HG03045 (cell line): ENCODE results near the gene TDG.

Source experiments
- ATAC-seq: cut with Tn5 transposase; IDR thresholded peaks from one replicate; pipeline ENCODE4 v1.9.1; 2021; ENCODE audit warnings: mild to moderate bottlenecking, moderate library complexity; ENCODE audit not compliant: unreplicated experiment

The TDG gene

DNA sequence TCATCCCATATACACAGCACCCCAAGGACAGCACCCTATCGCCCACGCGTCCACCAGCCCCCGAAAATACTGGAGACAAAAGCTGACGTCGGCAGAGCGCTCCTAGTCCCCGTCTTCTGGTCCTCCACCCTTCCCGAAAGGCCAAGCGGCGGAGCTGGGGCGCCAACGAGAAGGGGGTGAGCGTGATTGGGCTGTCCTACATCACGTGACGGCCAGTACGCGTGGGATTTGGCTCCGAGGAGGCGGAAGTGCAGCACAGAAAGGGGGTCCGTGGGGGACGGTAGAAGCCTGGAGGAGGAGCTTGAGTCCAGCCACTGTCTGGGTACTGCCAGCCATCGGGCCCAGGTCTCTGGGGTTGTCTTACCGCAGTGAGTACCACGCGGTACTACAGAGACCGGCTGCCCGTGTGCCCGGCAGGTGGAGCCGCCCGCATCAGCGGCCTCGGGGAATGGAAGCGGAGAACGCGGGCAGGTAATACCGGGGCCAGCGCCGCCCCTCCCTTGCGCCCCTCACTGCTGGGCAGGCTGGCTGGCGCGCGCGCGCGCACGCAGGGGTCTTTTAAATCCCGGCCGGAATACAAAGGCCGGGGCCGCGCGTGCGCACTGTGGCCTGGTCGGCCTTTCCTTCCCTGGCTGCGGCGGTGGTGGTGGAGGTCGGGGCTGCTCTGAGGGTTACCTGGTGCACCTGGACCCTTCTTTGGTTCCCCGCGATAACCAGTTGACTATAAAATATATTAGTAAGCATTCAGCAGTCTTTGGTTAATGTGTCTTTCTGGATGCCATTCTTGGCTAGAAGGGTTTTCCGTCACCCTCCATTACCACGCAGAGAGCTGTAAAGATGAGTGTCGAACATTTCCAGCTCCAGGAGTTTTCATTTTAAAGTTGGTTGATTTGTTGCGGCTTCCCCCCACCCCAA, at the start of gene TDG:
TDG (plus strand) TSS at position 283 of the 915 bp plus-strand sequence; CDS start at position 449, 166 bp downstream.
- ATAC-seq: peak; percentile 93

DNA sequence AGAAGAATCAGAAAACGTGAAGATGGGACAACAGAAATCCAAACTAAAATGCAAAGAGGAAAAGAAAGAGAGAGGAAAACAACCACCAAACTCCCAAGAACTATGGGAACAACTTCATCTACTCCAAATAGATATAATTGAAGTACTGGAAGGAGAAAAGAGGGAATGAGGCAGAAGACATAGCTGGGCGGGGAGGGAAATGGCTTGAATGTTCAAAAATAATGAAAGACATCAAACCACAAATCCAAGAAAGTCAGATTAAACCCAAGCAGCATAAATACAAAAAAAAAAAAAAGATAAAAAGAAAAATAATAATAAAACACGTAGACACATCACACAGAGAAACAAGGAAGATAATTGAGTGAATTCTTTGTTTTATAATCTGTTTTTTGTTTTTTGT, 47.8 kb upstream of the TDG start:
- ATAC-seq: no peak

DNA sequence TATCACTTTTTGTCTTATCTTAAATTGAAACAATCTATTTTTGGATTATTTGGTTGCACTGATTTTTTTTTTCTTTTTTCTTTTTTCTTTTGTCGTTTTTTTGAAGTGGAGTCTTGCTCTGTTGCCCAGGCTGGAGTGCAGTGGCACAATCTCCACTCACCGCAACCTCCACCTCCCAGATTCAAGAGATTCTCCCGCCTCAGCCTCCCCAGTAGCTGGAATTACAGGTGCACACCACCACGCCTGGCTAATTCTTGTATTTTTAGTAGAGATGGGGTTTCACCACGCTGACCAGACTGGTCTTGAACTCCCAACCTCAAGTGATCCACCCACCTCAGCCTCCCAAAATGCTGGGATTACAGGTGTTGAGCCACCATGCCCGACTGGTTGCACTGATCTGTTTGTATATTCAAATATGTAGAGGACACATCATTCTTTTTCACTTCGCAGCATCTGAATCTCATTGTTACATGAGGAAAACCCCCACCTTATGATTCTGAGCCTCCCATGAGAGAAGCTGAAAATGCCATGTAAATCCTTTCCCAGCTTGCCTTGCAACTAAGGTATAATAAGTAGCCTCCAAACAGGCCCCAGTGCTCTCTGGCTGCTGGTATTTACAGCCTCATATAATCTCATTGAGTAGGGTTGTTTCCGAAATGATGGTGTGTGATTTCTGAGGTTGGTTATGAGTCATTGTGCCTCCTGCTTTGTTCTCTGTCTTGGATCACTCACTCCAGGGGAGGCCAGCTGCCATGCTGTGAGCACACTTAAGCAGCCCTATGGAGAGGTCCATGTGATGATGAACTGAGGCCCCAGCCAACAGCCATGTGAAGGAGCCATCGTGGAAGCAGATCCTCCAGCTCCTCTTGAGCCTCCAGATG, 40.7 kb upstream of the TDG start:
- ATAC-seq: peak; percentile 36

DNA sequence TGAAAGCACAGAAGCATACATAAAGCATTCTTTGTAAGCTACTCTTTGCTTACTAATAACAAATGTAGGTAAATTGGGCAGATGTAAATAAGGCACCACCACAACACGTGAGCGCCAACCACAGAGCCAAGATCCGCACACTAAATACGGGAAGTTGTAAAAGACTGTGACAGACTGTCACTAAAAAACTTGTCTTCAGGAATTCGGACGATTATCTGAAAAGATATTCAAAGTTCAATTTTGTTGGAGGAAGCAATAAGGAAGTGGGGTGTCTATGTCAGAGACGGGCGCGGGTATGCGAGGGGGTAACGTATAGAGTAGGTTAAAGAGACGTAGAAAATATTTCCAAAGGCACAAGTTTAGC, 37.0 kb upstream of the TDG start:
- ATAC-seq: peak; percentile 7

DNA sequence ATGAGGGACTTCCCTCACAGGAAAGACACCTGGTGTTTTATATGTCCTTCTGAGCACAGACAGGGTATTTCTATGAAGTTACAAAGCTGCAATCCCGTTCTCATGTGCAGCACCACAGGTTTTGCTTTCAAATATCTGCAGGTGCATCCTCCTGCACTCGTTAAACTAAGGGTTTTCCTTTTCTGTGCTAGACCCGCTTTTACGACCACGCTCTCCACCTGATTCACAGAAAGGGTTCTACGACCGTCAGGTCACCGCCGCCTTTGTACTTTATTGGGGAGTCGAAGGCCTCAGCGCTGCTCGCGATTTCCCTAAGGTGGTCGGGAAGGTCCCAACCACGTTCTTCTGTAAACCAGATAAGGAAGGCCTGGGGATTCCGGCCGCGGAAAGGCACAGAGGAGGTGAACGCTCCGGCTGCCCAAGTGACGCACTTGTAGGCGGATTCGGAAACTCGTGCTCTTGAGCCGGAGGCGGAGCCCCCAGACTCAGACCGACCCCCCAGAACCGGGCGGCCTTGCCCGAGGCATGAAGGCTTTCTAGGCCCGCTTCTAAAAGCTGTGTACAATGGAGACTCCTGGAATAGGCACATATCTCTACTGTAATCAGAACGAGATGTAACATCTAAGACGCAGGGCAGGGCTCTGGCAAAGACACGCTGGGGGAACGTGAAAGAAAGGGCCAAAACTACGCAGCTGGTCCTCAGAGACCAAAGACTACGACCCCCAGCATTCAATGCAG, 36.5 kb upstream of the TDG start:
- peak; percentile 17 for ATAC-seq

DNA sequence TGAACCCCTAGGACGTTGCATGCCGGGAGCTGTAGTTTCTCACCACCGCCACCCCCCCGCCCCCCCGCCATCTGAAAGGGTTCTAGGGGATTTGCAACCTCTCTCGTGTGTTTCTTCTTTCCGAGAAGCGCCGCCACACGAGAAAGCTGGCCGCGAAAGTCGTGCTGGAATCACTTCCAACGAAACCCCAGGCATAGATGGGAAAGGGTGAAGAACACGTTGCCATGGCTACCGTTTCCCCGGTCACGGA, 36.0 kb upstream of the TDG start:
- ATAC-seq: no peak

DNA sequence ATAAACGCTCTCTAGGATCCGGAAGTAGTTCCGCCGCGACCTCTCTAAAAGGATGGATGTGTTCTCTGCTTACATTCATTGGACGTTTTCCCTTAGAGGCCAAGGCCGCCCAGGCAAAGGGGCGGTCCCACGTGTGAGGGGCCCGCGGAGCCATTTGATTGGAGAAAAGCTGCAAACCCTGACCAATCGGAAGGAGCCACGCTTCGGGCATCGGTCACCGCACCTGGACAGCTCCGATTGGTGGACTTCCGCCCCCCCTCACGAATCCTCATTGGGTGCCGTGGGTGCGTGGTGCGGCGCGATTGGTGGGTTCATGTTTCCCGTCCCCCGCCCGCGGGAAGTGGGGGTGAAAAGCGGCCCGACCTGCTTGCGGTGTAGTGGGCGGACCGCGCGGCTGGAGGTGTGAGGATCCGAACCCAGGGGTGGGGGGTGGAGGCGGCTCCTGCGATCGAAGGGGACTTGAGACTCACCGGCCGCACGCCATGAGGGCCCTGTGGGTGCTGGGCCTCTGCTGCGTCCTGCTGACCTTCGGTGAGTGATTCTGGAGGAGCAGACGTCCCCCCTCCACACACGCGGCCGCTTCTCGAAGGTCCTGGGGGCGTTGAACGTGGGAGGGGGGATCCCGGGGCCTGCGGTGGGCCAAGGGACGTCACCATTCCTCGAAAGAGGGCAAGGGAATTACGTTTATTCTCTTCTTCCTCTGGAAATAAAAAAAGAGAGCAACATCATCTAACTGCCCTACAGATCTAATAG, 35.5 kb upstream of the TDG start, which contains the start of gene HSP90B1:
HSP90B1 (plus strand) TSS at position 377 of the 753 bp plus-strand sequence; CDS start at position 483, 106 bp downstream.
- ATAC-seq: peak; percentile 72

DNA sequence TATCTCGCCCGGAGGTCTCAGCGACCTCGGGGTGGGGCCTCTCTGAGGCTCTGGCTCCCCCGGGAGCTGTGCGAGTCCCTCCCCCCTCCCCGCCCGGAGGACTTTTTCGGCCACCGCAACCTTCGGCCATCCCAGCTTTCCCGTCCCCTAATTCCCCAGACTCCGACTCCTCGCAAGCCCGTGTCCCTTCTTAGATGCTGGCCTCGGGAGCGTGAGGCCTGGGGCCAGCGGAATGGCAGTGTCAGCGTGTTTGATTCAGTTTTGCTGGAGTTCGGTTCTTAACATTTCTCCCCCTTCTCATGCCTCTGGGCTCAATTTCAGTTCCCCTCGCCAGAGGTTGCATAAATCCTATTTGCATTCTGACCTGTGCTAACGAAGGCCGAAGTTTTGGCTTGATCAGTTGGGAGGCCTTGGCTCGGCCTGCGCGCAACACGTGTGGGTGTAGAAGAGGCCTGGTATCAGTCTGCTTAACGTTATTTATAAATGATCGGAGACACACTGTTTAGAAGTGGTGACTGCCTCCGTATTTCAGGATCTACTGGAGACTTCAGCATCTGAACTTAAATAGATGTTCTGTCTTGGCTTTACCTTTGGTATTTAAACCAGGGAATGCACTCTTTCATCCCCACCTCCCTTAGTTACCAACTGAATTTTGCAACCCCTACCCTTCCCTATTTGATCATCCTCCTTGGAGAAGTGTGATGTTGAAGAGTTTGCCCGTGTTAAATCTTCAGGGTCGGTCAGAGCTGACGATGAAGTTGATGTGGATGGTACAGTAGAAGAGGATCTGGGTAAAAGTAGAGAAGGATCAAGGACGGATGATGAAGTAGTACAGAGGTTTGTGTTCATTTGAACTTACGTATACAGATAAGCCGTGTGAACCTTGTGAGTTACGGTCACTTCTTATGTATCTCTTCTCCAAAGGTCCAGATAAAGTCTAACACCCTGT, 34.6 kb upstream of the TDG start:
- ATAC-seq: no peak

DNA sequence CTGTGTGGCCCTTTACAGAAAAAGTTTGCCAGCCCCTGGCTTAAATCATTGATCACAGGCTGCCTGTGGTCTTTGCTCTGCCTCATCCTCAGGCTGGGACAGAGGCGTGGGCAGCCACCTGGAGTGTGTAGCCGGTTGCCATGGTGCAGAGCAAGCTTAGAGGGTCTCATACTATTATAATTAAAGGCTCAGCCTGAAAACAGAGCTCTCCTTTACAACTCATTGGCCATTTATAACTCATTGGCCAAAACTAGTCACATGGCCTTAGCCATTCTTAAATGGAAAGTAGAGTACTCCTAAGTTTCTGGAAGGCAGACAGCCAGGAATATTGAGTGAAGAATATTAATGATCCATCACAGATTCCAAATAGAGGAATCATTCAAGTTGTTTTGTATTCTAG, 32.4 kb upstream of the TDG start:
- ATAC-seq: no peak

DNA sequence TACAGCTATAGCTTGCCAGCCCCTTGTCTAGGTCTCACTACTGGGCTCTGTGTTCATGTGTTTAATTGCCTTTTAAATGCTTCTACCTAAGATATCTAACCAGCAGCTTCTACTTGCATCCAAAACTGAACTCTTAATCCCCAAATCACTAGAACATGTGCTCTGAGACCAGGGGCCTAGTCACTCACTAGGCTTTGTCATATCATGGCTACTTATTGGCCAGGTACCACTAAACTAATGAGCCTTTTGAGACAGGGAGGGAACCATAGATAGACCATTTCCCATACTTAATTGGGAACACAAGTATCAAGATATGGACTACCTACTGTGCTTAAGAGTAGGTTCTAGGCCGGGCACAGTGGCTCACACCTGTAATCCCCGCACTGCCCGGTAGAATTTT, 29.0 kb upstream of the TDG start:
- ATAC-seq: no peak

DNA sequence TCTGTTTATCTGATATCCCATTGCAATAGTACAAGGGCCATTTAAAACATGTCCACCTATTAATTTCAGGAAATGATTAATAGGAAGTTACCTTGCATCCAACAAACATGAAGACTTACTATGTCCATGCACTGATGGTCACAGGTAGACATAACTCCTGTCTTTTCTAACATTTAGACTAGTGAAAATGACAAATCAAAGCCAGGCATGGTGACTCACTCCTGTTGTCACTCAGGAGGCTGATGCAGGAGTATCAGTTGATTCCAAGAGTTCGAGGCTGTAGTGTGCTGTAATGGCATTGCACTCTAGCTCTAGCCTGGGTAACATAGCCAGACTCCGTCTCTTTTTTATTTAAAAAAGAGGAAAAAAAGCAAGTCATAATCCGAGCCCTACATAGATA, 20.7 kb upstream of the TDG start:
- no peak for ATAC-seq

DNA sequence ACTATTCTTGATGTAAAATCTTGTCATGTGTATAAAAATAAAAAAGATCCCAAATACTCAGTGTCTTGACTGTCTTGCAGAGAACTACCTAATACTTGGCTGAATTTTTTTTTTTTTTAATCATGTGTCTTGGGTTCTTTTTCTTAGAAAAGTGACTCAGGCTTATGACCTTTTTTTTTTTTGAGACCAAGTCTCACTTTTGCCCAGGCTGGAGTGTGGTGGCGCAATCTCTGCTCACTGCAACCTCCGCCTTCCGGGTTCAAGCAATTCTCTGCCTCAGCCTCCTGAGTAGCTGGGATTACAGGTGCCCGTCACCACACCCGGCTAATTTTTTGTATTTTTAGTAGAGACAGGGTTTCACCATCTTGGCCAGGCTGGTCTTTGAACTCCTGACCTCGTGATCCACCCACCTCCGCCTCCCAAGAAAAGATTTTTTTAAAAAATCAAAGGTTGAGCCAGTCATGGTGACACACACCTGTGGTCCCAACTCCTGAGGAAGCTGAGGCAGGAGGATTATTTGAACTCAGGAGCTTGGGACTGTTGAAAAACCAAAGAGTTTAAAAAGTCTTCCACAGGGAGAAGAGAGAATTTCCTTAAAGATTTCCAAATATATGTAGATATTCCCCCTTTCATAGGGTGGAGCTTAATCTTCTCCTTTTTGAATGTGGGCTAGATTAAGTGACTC, 17.7 kb upstream of the TDG start:
- ATAC-seq: no peak

DNA sequence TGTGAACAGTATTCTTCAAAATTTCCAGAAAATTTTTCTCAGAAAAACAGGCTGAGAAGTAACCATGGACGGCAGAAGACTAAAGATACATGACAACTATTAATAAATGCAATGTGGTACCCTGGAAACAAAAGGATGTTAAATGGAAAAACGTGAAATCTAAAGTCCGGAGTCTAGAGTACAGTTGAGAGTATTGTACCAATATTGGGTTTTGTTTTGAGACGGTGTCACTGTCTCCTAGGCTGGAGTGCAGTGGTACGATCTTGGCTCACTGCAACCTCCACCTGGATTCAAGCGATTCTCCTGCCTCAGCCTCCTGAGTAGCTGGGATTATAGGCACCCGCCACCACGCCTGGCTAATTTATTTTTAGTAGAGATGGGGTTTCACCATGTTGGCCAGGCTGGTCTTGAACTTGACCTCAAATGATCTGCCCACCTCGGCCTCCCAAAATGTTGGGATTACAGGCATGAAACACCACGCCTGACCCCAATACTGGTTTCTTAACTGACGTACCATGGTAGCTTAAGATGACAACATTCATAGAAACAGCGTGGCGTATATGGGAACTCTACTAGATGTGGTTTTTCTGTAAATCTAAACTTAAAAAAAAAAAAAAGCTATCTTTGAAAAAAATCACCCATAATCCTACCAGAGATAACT, 16.8 kb upstream of the TDG start:
- ATAC-seq: no peak

DNA sequence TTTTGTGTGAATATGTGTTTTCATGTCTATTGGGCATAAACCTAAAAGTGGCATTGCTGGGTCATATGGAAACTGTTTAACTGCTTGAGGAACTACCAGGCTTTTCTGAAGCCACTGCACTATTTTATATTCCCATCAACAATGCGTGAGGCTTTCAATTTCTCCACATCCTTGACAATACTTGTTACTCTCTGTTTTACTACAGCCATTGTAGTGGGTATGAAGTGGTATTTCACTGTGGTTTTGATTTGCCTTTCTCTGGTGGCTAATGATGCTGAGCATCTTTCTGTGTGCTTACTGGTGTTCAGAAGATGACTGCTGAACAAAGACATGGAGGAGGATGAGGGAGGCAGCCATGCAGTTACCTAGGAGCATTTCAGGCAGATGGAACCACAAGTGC, 13.2 kb upstream of the TDG start:
- ATAC-seq: no peak

DNA sequence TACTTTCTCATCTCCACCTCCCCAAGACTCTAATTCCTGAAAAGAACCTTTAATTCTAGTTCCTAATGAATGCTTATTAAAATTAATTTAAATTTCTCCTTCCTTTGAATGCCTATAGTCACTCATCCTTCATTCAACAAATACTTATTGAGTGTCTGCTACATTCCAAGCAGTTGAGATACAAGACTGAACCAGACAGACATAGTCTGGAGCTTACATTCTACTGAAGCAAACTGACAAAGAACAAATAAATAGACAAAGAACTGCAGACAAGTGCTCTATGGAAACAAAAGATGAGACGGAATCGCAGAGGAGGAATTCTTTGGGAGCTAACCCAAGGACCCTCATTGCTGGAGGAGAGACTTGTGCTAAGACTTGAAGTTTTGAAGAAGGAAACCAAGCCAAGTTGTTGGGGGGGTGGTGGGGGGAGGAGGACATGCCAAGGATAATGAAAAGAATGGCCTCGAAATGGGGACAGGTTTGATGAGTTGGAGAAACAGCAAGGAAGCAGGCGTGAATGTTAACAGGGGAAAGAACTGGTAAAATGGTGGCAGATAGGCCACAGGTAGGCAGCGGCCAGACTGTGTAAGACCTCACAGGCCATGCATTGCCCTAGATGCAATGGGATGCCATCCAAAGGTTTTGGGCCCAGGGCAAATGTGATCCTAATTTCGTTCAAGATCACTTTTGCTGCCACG, 9.7 kb upstream of the TDG start:
- ATAC-seq: no peak

DNA sequence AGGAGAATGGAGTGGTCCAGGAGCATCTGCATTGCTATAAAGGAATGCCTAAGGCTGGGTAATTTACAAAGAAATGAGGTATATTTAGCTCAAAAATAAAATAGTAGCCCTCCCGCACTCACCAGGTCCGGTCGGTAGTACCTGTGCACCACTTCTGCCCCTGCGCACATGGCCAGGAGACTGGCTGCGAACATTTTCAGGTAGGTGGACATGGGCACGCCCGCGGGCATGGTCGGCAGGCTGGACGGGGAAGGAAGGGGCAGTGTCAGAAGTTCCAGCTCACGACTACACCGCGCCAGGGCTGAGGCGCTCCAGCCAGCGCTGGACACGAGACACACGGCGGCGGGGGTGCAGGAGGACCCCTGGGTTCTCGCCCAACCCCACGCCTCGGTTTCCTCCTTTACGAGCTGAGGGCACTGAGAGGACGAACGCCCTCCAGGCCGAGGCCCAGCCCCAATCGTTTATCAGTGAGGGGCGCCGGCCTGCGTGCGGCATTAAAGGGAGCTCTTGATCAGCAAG, 9.1 kb upstream of the TDG start:
- peak; percentile 39 for ATAC-seq

DNA sequence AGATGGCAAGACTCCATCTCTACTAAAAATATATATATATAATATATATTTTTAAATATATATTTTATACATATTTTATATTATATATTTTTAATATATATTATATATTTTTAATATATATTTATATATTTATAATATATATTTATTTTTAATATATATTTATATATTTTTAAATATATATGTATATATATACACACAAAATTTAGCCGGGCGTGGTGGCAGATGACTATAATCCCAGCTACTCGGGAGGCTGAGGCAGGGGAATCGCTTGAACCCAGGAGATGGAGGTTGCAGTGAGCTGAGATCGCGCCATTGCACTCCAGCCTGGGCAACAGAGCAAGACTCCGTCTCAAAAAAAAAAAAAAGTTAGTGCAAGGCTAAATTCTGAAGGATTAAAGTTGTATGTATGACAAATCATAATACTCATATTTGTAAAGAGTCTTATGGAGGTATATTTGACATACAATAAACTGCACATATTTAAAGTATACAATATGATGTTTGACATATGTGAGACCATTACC, 7.7 kb upstream of the TDG start:
- no peak for ATAC-seq
